ENCODE results near the gene LRRC8E. TPM values are rescaled to one million over a fixed set of nuclear protein-coding genes. Genes with fewer than 3 reads are reported as not detected.
"Not testable (repeated sequence)": the region's sequence is repeated elsewhere in the genome, so short reads cannot be mapped to it uniquely, and the experiment has no call there.

Gene LRRC8E
- total RNA-seq, 1 experiment from 2014 or later = 3.0 TPM

- TF ChIP-seq STAT6 (CRISPR knock-in tag; conservative IDR thresholded peaks at IDR 0.05; ENCODE audit: low read depth) = no peak
- TF ChIP-seq ZNF232 (CRISPR knock-in tag; IDR thresholded peaks at IDR 0.05) = no peak
- no peak for TF ChIP-seq PREB (CRISPR knock-in tag; IDR thresholded peaks at IDR 0.05; ENCODE audit: borderline replicate concordance)
- TF ChIP-seq USF2 (CRISPR knock-in tag; IDR thresholded peaks at IDR 0.05) = no peak
- TF ChIP-seq MAX (CRISPR knock-in tag; IDR thresholded peaks at IDR 0.05) = peak; percentile 54; the same call in 1 of the 2 replicates
- TF ChIP-seq ZNF396 (CRISPR knock-in tag; IDR thresholded peaks at IDR 0.05; ENCODE audit: borderline replicate concordance) = no peak
- no peak for TF ChIP-seq JAZF1 (CRISPR knock-in tag; IDR thresholded peaks at IDR 0.05)
- no peak for TF ChIP-seq ETV6 (CRISPR knock-in tag; IDR thresholded peaks at IDR 0.05)
- no peak for TF ChIP-seq ELF4 (CRISPR knock-in tag; IDR thresholded peaks at IDR 0.05; ENCODE audit: low read depth)
- TF ChIP-seq E2F4 (CRISPR knock-in tag; IDR thresholded peaks at IDR 0.05; ENCODE audit: borderline replicate concordance, low read depth) = no peak
- TF ChIP-seq E2F1 (CRISPR knock-in tag; IDR thresholded peaks at IDR 0.05) = no peak
- TF ChIP-seq USF1 (CRISPR knock-in tag; IDR thresholded peaks at IDR 0.05) = peak; percentile 26; the same call in 1 of the 2 replicates
- no peak for TF ChIP-seq ATF2 (CRISPR knock-in tag; IDR thresholded peaks at IDR 0.05; ENCODE audit: borderline replicate concordance, low read depth)
- no peak for TF ChIP-seq ZMAT4 (CRISPR knock-in tag; IDR thresholded peaks at IDR 0.05)
- TF ChIP-seq E2F5 (CRISPR knock-in tag; IDR thresholded peaks at IDR 0.05) = no peak
- no peak for TF ChIP-seq AFF4 (CRISPR knock-in tag; IDR thresholded peaks at IDR 0.05; ENCODE audit: borderline replicate concordance)
- no peak for TF ChIP-seq CTCF (IDR thresholded peaks at IDR 0.05)
Measured at GRCh38 chr19:7858109-7858770, 30.1 kb upstream of the LRRC8E start (continued).

- not testable (repeated sequence) for H3K27ac Mint-ChIP-seq; H3K9me3 Mint-ChIP-seq; ATAC-seq; H3K36me3 Mint-ChIP-seq; DNase-seq (ENCODE audit: low spot score)
- H3K27me3 Mint-ChIP-seq (ENCODE audit: low read depth) = peaks cover 73% of the 10 kb centered on the region
- peaks cover 12% of the 10 kb centered on the region for H3K4me1 Mint-ChIP-seq
- peak overlapping the region; percentile 25; the same call in 1 of the 2 replicates for H3K4me3 Mint-ChIP-seq
- CTCF ChIA-PET = interaction anchor here (1.2 to 3.1 kb wide), 6 partner anchors 10 to 178 kb away, joined by 3 to 65 read pairs (median 16); partner anchors contain the start of genes SNAPC2 and TRAPPC5
- POLR2A ChIA-PET = interaction anchor here (2.6 kb wide), 1 partner anchor 10 kb away, joined by 19 read pairs; no protein-coding TSS in a partner anchor
Measured at GRCh38 chr19:7859087-7859486, 29.2 kb upstream of the LRRC8E start.

Measured in WTC11 (cell line).